A673 (cell line): Measurements from ENCODE around the gene ERGIC1. TPM values are rescaled to one million over a fixed set of nuclear protein-coding genes. Genes with fewer than 3 reads are reported as not detected.

Source experiments
- BruUV-seq: library from RNA; stranded (reverse); fragments of 400-500 nt; replicated peaks from 2 replicates; lab custom pipeline; 2021; lab: Mats Ljungman, UMichigan
- CTCF ChIA-PET: fragments of 300-600 bp; sonication (Branson Sonifier 250); formaldehyde crosslinking; loops from one replicate; lab custom pipeline; 2022; ENCODE audit warnings: antibody characterized with exemption; lab: Charles Lee
- POLR2A ChIA-PET: fragments of 300-600 bp; sonication (Branson Sonifier 250); formaldehyde crosslinking; loops from one replicate; lab custom pipeline; 2022; ENCODE audit warnings: antibody characterized with exemption; ENCODE audit not compliant: low non-redundant PET; lab: Charles Lee
- DNase-seq: peaks from one replicate; pipeline ENCODE4 v3.0.0-alpha.2; 2015; ENCODE audit warnings: low spot score
- H3K27ac ChIP-seq: fragments of 200-600 bp; sonication (generic); 2 replicates; pipeline ENCODE4 v1.5.1; 2016; ENCODE audit warnings: mixed run types, low read depth, mild to moderate bottlenecking, mixed read lengths, antibody characterized with exemption, low read length; ENCODE audit not compliant: poor library complexity, severe bottlenecking
- H3K27me3 ChIP-seq: fragments of 200-600 bp; sonication (generic); replicated peaks from 2 replicates; pipeline ENCODE4 v1.6.1; 2017; ENCODE audit warnings: mixed run types, low read depth, mild to moderate bottlenecking, mixed read lengths, antibody characterized with exemption, low read length; ENCODE audit not compliant: insufficient read depth, poor library complexity
- H3K36me3 ChIP-seq: fragments of 200-600 bp; sonication (generic); 2 replicates; pipeline ENCODE4 v1.6.1; 2016; ENCODE audit warnings: mixed run types, mild to moderate bottlenecking, mixed read lengths, antibody characterized with exemption, low read length; ENCODE audit not compliant: insufficient read depth, poor library complexity, severe bottlenecking
- H3K4me1 ChIP-seq: fragments of 200-600 bp; sonication (generic); 2 replicates; pipeline ENCODE4 v1.6.1; 2017; ENCODE audit warnings: mixed run types, mild to moderate bottlenecking, mixed read lengths, antibody characterized with exemption, low read length; ENCODE audit not compliant: insufficient read depth, poor library complexity, severe bottlenecking
- H3K4me3 ChIP-seq: fragments of 200-600 bp; sonication (generic); 2 replicates; pipeline ENCODE4 v1.5.1; 2016; ENCODE audit warnings: low read depth, mixed run types, mild to moderate bottlenecking, mixed read lengths, low read length; ENCODE audit not compliant: poor library complexity, severe bottlenecking
- H3K9me3 ChIP-seq: fragments of 200-600 bp; sonication (generic); 2 replicates; pipeline ENCODE4 v1.6.1; 2016; ENCODE audit warnings: mixed run types, low read depth, mild to moderate bottlenecking, mixed read lengths, antibody characterized with exemption, low read length; ENCODE audit not compliant: poor library complexity, severe bottlenecking
- EZH2 ChIP-seq: fragments of 200-600 bp; sonication (generic); IDR thresholded peaks from 2 replicates; pipeline ENCODE4 v1.6.1; 2017; ENCODE audit warnings: borderline replicate concordance, low read depth, mild to moderate bottlenecking, mixed read lengths, antibody characterized with exemption, low read length; ENCODE audit not compliant: poor library complexity, severe bottlenecking
- intact Hi-C: fragments of 100-400 bp; cut with micrococcal nuclease; formaldehyde crosslinking; loops from one replicate; pipeline ENCODE4 v1.10.0; 2022; ENCODE audit not compliant: unreplicated experiment
- total RNA-seq: library from RNA; stranded (reverse); gene quantifications from 2 replicates; pipeline ENCODE4 v1.2.3, GENCODE V29; 2021
- TF ChIP-seq, protein P1 (sequence below): fragments of 300-800, 200-600 bp; sonication (generic); conservative IDR thresholded peaks from 2 replicates; pipeline ENCODE4 v1.5.1; 2017; ENCODE audit warnings: low read depth, mild to moderate bottlenecking, antibody characterized with exemption, low read length, moderate library complexity, mixed read lengths

The ERGIC1 gene
- total RNA-seq, 1 experiment from 2014 or later: 44.2 TPM

DNA sequence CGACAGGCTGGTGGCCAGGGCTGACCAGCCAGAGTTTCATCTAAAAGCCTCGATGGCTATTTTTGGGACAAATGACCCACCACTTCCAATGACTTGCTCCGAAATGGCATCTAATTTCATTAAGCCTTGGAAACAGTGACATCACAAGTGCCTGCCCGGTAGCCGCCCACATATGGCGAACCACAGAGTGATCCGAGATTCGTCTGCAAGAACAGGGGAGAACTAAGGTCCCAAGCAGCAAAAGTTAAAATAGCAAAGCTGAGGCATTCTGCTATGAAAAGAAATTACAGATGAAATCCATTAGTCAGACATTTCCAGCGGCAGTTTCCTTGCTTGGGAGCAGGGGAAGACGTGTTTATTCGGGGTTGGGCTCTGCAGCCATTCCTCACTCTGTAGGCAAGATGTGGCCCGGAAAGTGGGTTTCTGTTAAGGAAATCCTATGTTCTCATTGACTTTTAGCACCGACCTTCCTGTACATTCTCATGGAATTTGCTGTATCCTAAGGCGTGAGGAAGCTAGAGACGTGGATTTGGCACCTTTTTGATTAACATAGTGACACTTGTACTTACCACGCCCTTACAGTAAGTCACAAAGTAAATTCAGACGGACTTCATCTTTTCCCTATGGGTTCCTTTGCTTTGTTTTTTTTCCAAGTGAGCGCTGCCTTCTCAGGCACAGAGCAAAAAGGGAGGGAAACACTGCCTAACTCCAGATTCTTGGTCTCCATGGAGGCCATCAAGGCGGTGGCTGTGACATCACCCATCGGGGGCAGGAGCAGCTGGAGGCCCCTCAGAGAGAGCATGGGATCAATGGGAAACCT is 45.1 kb downstream of the ERGIC1 start:
- CTCF ChIA-PET: no interaction called here
- no peaks in the 10 kb centered on the region for H3K27me3 ChIP-seq
- POLR2A ChIA-PET: no interaction called here
- H3K4me1 ChIP-seq: no peaks in the 10 kb centered on the region
- intact Hi-C loops: no loop called here
- no peak for TF ChIP-seq EZH2
- TF ChIP-seq, protein P1, sequence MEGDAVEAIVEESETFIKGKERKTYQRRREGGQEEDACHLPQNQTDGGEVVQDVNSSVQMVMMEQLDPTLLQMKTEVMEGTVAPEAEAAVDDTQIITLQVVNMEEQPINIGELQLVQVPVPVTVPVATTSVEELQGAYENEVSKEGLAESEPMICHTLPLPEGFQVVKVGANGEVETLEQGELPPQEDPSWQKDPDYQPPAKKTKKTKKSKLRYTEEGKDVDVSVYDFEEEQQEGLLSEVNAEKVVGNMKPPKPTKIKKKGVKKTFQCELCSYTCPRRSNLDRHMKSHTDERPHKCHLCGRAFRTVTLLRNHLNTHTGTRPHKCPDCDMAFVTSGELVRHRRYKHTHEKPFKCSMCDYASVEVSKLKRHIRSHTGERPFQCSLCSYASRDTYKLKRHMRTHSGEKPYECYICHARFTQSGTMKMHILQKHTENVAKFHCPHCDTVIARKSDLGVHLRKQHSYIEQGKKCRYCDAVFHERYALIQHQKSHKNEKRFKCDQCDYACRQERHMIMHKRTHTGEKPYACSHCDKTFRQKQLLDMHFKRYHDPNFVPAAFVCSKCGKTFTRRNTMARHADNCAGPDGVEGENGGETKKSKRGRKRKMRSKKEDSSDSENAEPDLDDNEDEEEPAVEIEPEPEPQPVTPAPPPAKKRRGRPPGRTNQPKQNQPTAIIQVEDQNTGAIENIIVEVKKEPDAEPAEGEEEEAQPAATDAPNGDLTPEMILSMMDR: no peak
- no peak for DNase-seq
- no peaks in the 10 kb centered on the region for H3K9me3 ChIP-seq
- no TSS peak for BruUV-seq
- no peak overlapping the region for H3K4me3 ChIP-seq
- no peaks in the 10 kb centered on the region for H3K36me3 ChIP-seq
- H3K27ac ChIP-seq: no peak overlapping the region

DNA sequence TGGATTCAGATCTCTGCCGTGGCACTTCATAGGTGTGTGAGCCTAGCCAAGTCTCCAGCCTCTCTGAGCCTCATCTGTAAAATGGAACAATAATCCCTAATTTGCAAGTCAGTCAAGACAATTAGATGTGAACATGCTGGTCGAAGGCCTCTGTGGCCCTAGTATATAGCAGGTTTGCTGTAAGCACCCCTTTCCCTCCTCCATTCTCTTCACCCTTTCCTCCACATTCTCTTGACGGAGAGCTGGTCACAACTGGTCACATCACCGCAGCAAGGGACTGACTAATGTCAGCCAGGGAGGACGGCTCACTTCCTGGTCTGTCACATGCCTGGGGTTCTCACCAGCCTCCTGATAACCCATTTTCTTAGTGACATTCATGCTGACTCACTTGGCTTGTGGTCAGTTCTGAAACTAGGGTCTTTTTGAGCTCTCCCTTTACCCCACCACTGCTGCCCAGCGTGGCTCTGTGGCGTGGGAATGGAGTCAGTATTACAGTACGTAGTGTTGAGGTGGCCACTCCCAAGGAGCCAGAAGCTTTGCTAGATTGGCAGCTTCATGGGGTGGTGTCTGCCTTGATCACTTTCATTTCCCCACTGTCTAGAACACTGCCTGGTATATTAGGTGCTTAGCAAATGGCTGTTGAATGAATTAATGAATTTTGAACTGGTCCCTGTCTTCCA is 47.8 kb downstream of the ERGIC1 start:
- no peaks in the 10 kb centered on the region for H3K36me3 ChIP-seq
- ChIA-PET CTCF (no interaction called here), POLR2A (interaction anchor here (0.5 kb wide), 1 partner anchor 58 kb away, joined by 3 read pairs; no protein-coding TSS in a partner anchor)
- intact Hi-C loops: no loop called here
- H3K4me1 ChIP-seq: no peaks in the 10 kb centered on the region
- no peak overlapping the region for H3K4me3 ChIP-seq
- DNase-seq: no peak
- no peaks in the 10 kb centered on the region for H3K9me3 ChIP-seq
- BruUV-seq: no TSS peak
- no peaks in the 10 kb centered on the region for H3K27me3 ChIP-seq
- no peak for TF ChIP-seq EZH2
- TF ChIP-seq, protein P1: no peak
- no peak overlapping the region for H3K27ac ChIP-seq

DNA sequence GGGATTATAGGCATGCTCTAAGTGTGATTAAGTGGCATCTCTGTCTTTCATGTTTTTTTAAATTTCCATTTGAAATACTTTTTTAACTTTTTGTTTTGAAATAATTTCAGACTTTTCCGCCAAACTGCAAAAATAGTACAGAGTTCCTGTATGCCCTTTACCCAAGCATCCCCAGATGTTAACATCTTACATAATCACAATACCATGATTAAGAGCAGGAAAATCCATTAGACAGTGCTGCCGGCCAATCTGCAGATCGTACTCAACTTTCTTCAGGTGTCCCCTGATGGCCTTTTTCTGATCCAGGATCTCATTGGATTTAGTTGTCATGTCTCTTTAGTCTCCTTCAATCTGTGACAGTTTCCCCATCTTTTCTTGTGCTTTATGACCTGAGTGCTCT is 49.0 kb downstream of the ERGIC1 start:
- Histone ChIP-seq H3K36me3 (no peaks in the 10 kb centered on the region), H3K4me3 (no peak overlapping the region), H3K4me1 (no peaks in the 10 kb centered on the region), H3K27me3 (no peaks in the 10 kb centered on the region), H3K9me3 (no peaks in the 10 kb centered on the region), H3K27ac (no peak overlapping the region)
- intact Hi-C loops: no loop called here
- CTCF ChIA-PET: no interaction called here
- BruUV-seq: no TSS peak
- DNase-seq: no peak
- POLR2A ChIA-PET: no interaction called here
- no peak for TF ChIP-seq EZH2
- TF ChIP-seq, protein P1: no peak
